Dendritic cell treated with granulocyte-macrophage colony-stimulating factor and Interleukin-4, amounts not matched to agents 40 ng/mL and 50 ng/mL, for 4 days (primary cell): Measurements from ENCODE around the gene CCDC194.

Experiments used
- H3K27ac Mint-ChIP-seq: one replicate; pipeline ENCODE4 v1.8.0; 2022; ENCODE audit warnings: mild to moderate bottlenecking, mixed read lengths
- H3K27me3 Mint-ChIP-seq: one replicate; pipeline ENCODE4 v1.8.0; 2022; ENCODE audit warnings: mild to moderate bottlenecking, mixed read lengths
- H3K36me3 Mint-ChIP-seq: one replicate; pipeline ENCODE4 v1.8.0; 2022; ENCODE audit warnings: low read depth, mixed read lengths
- H3K4me1 Mint-ChIP-seq: one replicate; pipeline ENCODE4 v1.8.0; 2022; ENCODE audit warnings: low read depth, mixed read lengths
- H3K4me3 Mint-ChIP-seq: one replicate; pipeline ENCODE4 v1.8.0; 2022; ENCODE audit warnings: mild to moderate bottlenecking, moderate library complexity, mixed read lengths
- H3K9me3 Mint-ChIP-seq: one replicate; pipeline ENCODE4 v1.8.0; 2022; ENCODE audit warnings: mixed read lengths
- intact Hi-C: fragments of 100-400 bp; cut with micrococcal nuclease; formaldehyde crosslinking; loops from one replicate; pipeline ENCODE4 v1.15.0; 2022

Gene CCDC194

GRCh38 chr19:17398902-17399527, 5.0 kb upstream of the CCDC194 start:
- intact Hi-C loops, result loop anchor here (5.0 kb wide), 1 partner anchor 48 kb away; the partner anchor contains the start of gene TMEM221
- Mint-ChIP-seq H3K27me3 (no peaks in the 10 kb centered on the region), H3K9me3 (no peaks in the 10 kb centered on the region), H3K27ac (no peak overlapping the region), H3K4me3 (no peak overlapping the region), H3K36me3 (peaks cover 71% of the 10 kb centered on the region), H3K4me1 (peaks cover 20% of the 10 kb centered on the region)

- Mint-ChIP-seq H3K4me1 (peaks cover 27% of the 10 kb centered on the region), H3K4me3 (no peak overlapping the region), H3K27me3 (peaks cover 8% of the 10 kb centered on the region), H3K27ac (no peak overlapping the region), H3K36me3 (peaks cover 33% of the 10 kb centered on the region), H3K9me3 (no peaks in the 10 kb centered on the region)
- intact Hi-C loops, result loop anchor here (1.0 to 5.0 kb wide), 2 partner anchors 52 to 71 kb away; partner anchors contain the start of gene TMEM221
Observed at GRCh38 chr19:17394891-17395415, 957 bp upstream of the CCDC194 start.

DNA sequence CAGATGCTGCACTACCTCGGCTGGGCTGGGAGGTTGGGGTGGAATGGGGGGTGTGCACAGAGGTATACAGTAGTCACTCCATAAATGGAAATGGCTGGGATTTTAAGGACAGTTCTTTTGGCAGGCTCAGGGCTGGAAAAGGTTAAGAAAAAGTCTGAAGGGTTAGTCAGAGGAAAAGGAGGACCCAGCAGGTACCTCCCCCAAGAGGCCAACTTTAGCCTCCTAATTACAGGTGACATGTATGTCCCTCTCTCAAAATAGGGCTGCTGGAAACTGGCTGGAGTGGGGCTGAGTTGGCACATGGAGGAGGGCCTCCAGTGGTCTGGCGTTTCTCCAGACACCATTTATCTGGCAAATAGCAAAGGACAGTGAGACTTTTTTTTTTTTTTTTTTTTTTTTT, 994 bp downstream of the CCDC194 start:
- Mint-ChIP-seq H3K27ac (no peak overlapping the region), H3K4me1 (peaks cover 27% of the 10 kb centered on the region), H3K9me3 (peaks cover 8% of the 10 kb centered on the region), H3K36me3 (peaks cover 13% of the 10 kb centered on the region), H3K27me3 (peaks cover 24% of the 10 kb centered on the region), H3K4me3 (no peak overlapping the region)
- intact Hi-C loops, result no loop called here

- peak overlapping the region; percentile 93 for H3K4me3 Mint-ChIP-seq
- H3K27me3 Mint-ChIP-seq, result peaks cover 24% of the 10 kb centered on the region
- peaks cover 27% of the 10 kb centered on the region for H3K4me1 Mint-ChIP-seq
- H3K27ac Mint-ChIP-seq, result peak overlapping the region; percentile 83
- no peaks in the 10 kb centered on the region for H3K36me3 Mint-ChIP-seq
- intact Hi-C loops, result no loop called here
- peaks cover 8% of the 10 kb centered on the region for H3K9me3 Mint-ChIP-seq
Observed at GRCh38 chr19:17391371-17392151, 2.4 kb downstream of the CCDC194 start.

GRCh38 chr19:17390665-17391370, 3.2 kb downstream of the CCDC194 start:
- Mint-ChIP-seq H3K36me3 (no peaks in the 10 kb centered on the region), H3K9me3 (peaks cover 8% of the 10 kb centered on the region), H3K4me1 (peaks cover 27% of the 10 kb centered on the region), H3K27ac (peak overlapping the region; percentile 19), H3K4me3 (peak overlapping the region; percentile 93), H3K27me3 (peaks cover 24% of the 10 kb centered on the region)
- intact Hi-C loops, result no loop called here

GRCh38 chr19:17389957-17390664, 3.9 kb downstream of the CCDC194 start:
- Mint-ChIP-seq H3K9me3 (peaks cover 8% of the 10 kb centered on the region), H3K4me3 (peak overlapping the region; percentile 93), H3K4me1 (peaks cover 23% of the 10 kb centered on the region), H3K27me3 (peaks cover 24% of the 10 kb centered on the region), H3K27ac (no peak overlapping the region), H3K36me3 (no peaks in the 10 kb centered on the region)
- intact Hi-C loops, result no loop called here

DNA sequence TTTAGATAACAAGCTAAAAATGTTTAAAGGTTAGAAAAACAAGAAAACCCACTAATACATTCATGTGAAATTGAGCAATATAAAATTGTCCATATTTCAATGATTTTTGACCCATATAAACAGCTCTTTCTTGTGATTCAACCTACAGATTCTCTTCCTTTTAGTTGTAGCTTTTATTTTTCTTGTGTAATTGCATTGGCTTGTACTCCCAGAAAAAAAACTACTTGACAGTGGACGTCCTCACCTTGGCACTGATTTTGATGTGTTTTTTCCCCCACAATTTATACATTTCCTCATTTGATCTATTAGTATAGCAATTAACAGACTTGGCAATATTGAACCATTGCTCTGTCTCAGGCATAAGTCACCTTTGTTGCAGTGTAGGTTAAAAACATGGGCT, 4.7 kb downstream of the CCDC194 start:
- H3K9me3 Mint-ChIP-seq, result peaks cover 8% of the 10 kb centered on the region
- no peak overlapping the region for H3K4me3 Mint-ChIP-seq

DNA sequence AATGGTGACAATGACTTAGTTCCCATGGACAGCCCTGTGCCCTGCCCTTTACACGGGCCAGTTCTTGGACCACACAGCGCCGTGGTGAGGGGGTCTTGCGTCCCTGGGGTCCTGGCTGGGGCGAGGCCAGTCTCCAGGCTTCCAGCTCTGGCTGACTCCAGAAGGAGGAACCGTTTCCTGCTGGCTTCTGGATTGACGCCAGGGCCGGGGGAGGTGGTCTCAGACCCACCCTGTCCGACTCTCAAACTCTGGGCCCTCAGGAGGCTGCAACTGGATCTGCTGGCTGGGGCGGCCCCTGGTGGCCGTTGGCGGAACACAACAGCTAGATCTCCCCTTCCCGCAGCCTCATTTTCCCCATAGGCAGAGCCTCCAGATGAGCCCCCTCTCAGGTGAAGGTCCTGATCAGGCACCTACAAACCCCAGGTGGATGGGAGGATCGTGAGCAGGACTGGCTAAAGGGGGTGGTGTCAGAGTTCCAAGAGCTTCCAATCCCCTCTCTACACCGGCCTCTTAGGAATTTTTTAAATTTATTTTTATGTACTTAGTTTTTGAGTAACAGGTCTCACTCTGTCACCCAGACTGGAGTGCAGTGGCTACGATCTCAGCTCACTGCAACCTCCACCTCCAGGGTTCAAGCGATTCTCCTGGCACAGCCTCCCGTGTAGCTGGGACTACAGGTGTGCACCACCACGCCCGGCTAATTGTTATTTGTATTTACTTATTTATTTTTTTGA, 8.0 kb downstream of the CCDC194 start:
- intact Hi-C loops, result loop anchor here (1.0 to 2.0 kb wide), 2 partner anchors 40 to 93 kb away; no protein-coding TSS in a partner anchor
- no peak overlapping the region for H3K4me3 Mint-ChIP-seq
- peaks cover 18% of the 10 kb centered on the region for H3K4me1 Mint-ChIP-seq

More for the DNA sequence above, 4.7 kb downstream of the CCDC194 start:
- Mint-ChIP-seq H3K27me3 (peaks cover 24% of the 10 kb centered on the region), H3K36me3 (no peaks in the 10 kb centered on the region), H3K4me1 (peaks cover 19% of the 10 kb centered on the region), H3K27ac (no peak overlapping the region)
- intact Hi-C loops, result no loop called here

GRCh38 chr19:17380426-17381138, 13.4 kb downstream of the CCDC194 start:
- intact Hi-C loops, result no loop called here
- Mint-ChIP-seq H3K9me3 (no peaks in the 10 kb centered on the region), H3K4me3 (no peak overlapping the region), H3K36me3 (no peaks in the 10 kb centered on the region), H3K4me1 (peaks cover 51% of the 10 kb centered on the region), H3K27me3 (peaks cover 19% of the 10 kb centered on the region), H3K27ac (peak overlapping the region; percentile 41)

More for the DNA sequence above, 8.0 kb downstream of the CCDC194 start:
- H3K27ac Mint-ChIP-seq, result no peak overlapping the region
- no peaks in the 10 kb centered on the region for H3K36me3 Mint-ChIP-seq
- peaks cover 24% of the 10 kb centered on the region for H3K27me3 Mint-ChIP-seq
- peaks cover 8% of the 10 kb centered on the region for H3K9me3 Mint-ChIP-seq

DNA sequence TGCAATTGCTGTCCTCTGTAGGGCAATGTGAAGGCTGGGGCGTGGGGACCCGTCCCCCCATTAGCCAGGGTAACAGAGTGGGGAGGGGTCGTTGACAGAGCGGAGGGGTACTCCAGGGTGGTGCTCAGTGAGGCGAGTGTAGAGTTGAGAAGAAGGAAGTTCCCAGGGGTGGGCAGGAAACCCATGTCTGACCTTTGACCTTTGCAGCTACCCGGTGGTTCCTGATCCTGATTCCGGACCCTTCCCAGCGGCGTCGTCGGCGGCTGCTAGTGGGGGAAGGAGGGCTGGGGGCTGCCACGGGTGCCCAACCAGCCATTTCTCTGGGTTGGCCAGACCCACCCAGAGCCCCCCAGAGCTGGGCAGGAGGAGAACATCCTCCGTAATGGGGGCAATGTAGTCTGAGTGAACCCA, 14.8 kb downstream of the CCDC194 start:
- H3K4me1 Mint-ChIP-seq, result peaks cover 51% of the 10 kb centered on the region
- intact Hi-C loops, result no loop called here
- no peaks in the 10 kb centered on the region for H3K36me3 Mint-ChIP-seq
- peaks cover 19% of the 10 kb centered on the region for H3K27me3 Mint-ChIP-seq
- H3K27ac Mint-ChIP-seq, result peak overlapping the region; percentile 41
- no peak overlapping the region for H3K4me3 Mint-ChIP-seq
- H3K9me3 Mint-ChIP-seq, result no peaks in the 10 kb centered on the region

DNA sequence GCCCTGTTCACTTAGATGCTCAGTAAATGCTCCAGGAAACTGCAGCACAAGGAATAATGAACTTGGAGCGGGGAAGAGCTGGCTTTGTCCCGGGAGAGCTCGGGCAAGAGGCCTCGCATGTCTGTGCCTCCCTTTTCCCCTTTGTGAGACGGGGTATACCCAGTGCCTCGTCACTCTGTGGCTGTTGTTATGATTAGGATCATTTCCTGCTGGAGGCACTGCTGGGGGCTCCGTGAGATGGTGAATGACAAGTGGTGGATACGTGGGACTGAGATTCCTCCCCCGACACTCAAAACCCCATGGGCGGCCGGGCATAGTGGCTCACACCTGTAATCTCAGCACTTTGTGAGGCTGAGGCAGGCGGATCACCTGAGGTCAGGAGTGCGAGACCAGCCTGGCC, 15.7 kb downstream of the CCDC194 start:
- Mint-ChIP-seq H3K27me3 (peaks cover 19% of the 10 kb centered on the region), H3K4me3 (no peak overlapping the region), H3K9me3 (no peaks in the 10 kb centered on the region), H3K4me1 (peaks cover 45% of the 10 kb centered on the region), H3K36me3 (no peaks in the 10 kb centered on the region), H3K27ac (no peak overlapping the region)
- intact Hi-C loops, result no loop called here

- intact Hi-C loops, result no loop called here
- H3K27ac Mint-ChIP-seq, result no peak within 1 kb of the TSS
- peaks cover 40% of the 10 kb centered on the region for H3K4me1 Mint-ChIP-seq
- no peaks in the 10 kb centered on the region for H3K36me3 Mint-ChIP-seq
- H3K9me3 Mint-ChIP-seq, result no peaks in the 10 kb centered on the region
- H3K27me3 Mint-ChIP-seq, result peaks cover 19% of the 10 kb centered on the region
- H3K4me3 Mint-ChIP-seq, result no peak within 1 kb of the TSS
Observed at GRCh38 chr19:17376935-17377600, 16.9 kb downstream of the CCDC194 start, which contains the start of gene PLVAP. Gene PLVAP, minus strand, starts transcription at chr19:17377342. Its CDS starts 54 bp downstream, at chr19:17377288.
